ENCODE data around the gene RAB15. TPM values are rescaled to one million over a fixed set of nuclear protein-coding genes. Genes with fewer than 3 reads are reported as not detected.

The RAB15 gene
- total and polyA plus RNA-seq, 9 of the 15 experiments (the other 6 are each of a cell fraction or from before 2014, with no cell fraction given): 0.09 to 0.30 (median 0.16) TPM; not detected in 2

- no peak for TF ChIP-seq ZNF584 (CRISPR knock-in tag; IDR thresholded peaks at IDR 0.05; ENCODE audit: low read depth)
- peak; percentile 69; the same call in 1 of the 2 replicates for TF ChIP-seq ARID3A (IDR thresholded peaks at IDR 0.05; ENCODE audit: borderline replicate concordance, low read depth, low read length)
- no peak for TF ChIP-seq POLR2AphosphoS2 (IDR thresholded peaks at IDR 0.05; ENCODE audit: low read length)
- TF ChIP-seq SMC3 (conservative IDR thresholded peaks at IDR 0.05; ENCODE audit: insufficient read depth, low read depth, low read length): peak; percentile 43; the same call in 1 of the 2 replicates
- peak; percentile 72 to 86 (median 80) for TF ChIP-seq CTCF (IDR thresholded peaks at IDR 0.05 in 2 of 3, conservative IDR thresholded peaks at IDR 0.05 in 1 of 3; ENCODE audit: insufficient read depth in 2 of 3, low read depth in 1 of 3, low read length in 3 of 3)
- no peak for TF ChIP-seq ZNF316 (IDR thresholded peaks at IDR 0.05)
- TF ChIP-seq SAP30 (IDR thresholded peaks at IDR 0.05; ENCODE audit: borderline replicate concordance, insufficient read depth, low read depth, low read length, poor library complexity, severe bottlenecking): no peak
- no peak for TF ChIP-seq NCOR1 (IDR thresholded peaks at IDR 0.05)
- no peak for TF ChIP-seq BMI1 (IDR thresholded peaks at IDR 0.05; ENCODE audit: low read length)
- no peak for TF ChIP-seq PTTG1 (tag; IDR thresholded peaks at IDR 0.05; ENCODE audit: low read depth)
- peak; percentile 3; the same call in 1 of the 2 replicates for TF ChIP-seq JUND (IDR thresholded peaks at IDR 0.05; ENCODE audit: borderline replicate concordance, low read depth, low read length)
- TF ChIP-seq JUND (tag; IDR thresholded peaks at IDR 0.05; ENCODE audit: borderline replicate concordance, low read depth, low read length): no peak
- no peak for TF ChIP-seq ZNF263 (CRISPR knock-in tag; IDR thresholded peaks at IDR 0.05; ENCODE audit: borderline replicate concordance)
- no peak for TF ChIP-seq PCBP2 (IDR thresholded peaks at IDR 0.05; ENCODE audit: low read depth, low read length, poor library complexity, severe bottlenecking)
- 0 out of 2 replicates have a peak, but pooled peaks have one; percentile 8 for TF ChIP-seq EP300 (IDR thresholded peaks at IDR 0.05; ENCODE audit: low read length)
- TF ChIP-seq RAD21 (CRISPR knock-in tag; conservative IDR thresholded peaks at IDR 0.05 in 1 of 2, IDR thresholded peaks at IDR 0.05 in 1 of 2): peak; percentile 61 to 83
- peak; percentile 28; the same call in 1 of the 2 replicates for TF ChIP-seq KLF16 (IDR thresholded peaks at IDR 0.05)
- TF ChIP-seq PURB (CRISPR knock-in tag; IDR thresholded peaks at IDR 0.05; ENCODE audit: low read depth): no peak
- no peak for TF ChIP-seq ATF4 (CRISPR knock-in tag; IDR thresholded peaks at IDR 0.05)
- TF ChIP-seq ZBTB33 (CRISPR knock-in tag; IDR thresholded peaks at IDR 0.05): no peak
- no peak for TF ChIP-seq CBX8 (IDR thresholded peaks at IDR 0.05; ENCODE audit: borderline replicate concordance, extremely low read depth, low read depth, low read length, poor library complexity, severe bottlenecking)
Observed at GRCh38 chr14:65019944-65020566, 47.9 kb upstream of the RAB15 start (continued).
